Measurements from ENCODE around the gene WNT7B.

The WNT7B gene

GRCh38 chr22:46013460-46014416 is 36.8 kb upstream of the WNT7B start:
- H4K20me1 ChIP-seq (ENCODE audit: control insufficient read depth, insufficient read depth, low read depth, low read length) = no peaks in the 10 kb centered on the region
- no peaks in the 10 kb centered on the region for H3K9me2 ChIP-seq (replicated peaks; ENCODE audit: control insufficient read depth, low read length)
- no peaks in the 10 kb centered on the region for H3K36me3 ChIP-seq (ENCODE audit: control insufficient read depth, low read length)
- no peak overlapping the region for H3K27ac ChIP-seq (ENCODE audit: low read depth, low read length)
- H3K4me1 ChIP-seq (ENCODE audit: control insufficient read depth, low read length) = peaks cover 13% of the 10 kb centered on the region
- peak overlapping the region; percentile 87 for H3K4me2 ChIP-seq (ENCODE audit: low read length)
- no peaks in the 10 kb centered on the region for H3K79me2 ChIP-seq (ENCODE audit: control insufficient read depth, low read length)
- H3K27me3 ChIP-seq (ENCODE audit: control insufficient read depth, low read length) = peaks cover 9% of the 10 kb centered on the region
- H3K4me3 ChIP-seq (ENCODE audit: low read length) = peak overlapping the region; percentile 79
- peaks cover 4% of the 10 kb centered on the region; the same call in 1 of the 2 replicates for H3F3A ChIP-seq (ENCODE audit: control insufficient read depth, insufficient read depth)
- TF ChIP-seq, protein P1, sequence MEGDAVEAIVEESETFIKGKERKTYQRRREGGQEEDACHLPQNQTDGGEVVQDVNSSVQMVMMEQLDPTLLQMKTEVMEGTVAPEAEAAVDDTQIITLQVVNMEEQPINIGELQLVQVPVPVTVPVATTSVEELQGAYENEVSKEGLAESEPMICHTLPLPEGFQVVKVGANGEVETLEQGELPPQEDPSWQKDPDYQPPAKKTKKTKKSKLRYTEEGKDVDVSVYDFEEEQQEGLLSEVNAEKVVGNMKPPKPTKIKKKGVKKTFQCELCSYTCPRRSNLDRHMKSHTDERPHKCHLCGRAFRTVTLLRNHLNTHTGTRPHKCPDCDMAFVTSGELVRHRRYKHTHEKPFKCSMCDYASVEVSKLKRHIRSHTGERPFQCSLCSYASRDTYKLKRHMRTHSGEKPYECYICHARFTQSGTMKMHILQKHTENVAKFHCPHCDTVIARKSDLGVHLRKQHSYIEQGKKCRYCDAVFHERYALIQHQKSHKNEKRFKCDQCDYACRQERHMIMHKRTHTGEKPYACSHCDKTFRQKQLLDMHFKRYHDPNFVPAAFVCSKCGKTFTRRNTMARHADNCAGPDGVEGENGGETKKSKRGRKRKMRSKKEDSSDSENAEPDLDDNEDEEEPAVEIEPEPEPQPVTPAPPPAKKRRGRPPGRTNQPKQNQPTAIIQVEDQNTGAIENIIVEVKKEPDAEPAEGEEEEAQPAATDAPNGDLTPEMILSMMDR (IDR thresholded peaks at IDR 0.05; ENCODE audit: low read depth, low read length, poor library complexity, severe bottlenecking) = peak; percentile 83
- TF ChIP-seq EZH2phosphoT487 (IDR thresholded peaks at IDR 0.05; ENCODE audit: borderline replicate concordance, low read length) = no peak
- H3K9me3 ChIP-seq (ENCODE audit: control insufficient read depth, insufficient read depth, low read length) = peaks cover 4% of the 10 kb centered on the region; the same call in 1 of the 2 replicates

DNA sequence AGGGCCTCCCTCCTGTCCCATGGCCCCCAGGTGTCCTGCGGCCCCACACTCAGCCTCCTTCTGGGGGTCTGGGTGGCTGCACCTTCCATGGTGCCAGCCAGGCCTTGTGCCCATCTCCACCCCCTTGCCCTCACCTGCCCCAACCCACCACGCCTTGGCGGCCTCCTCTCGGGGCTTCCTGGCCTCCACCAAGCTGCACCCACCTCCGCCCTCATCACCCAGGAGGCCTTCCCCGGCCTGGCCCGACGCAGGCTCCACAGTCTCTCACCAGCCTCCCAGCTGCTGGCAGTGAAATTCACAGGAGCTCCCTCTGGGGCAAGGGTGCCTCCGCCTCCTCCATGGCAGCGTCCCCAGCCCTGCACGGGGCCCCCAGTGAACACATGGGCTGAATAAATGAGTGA is 35.9 kb upstream of the WNT7B start:
- Histone ChIP-seq H3K4me3 (ENCODE audit: low read length) (peak overlapping the region; percentile 79), H3K27ac (ENCODE audit: low read depth, low read length) (no peak overlapping the region), H3K9me3 (ENCODE audit: control insufficient read depth, insufficient read depth, low read length) (peaks cover 4% of the 10 kb centered on the region; the same call in 1 of the 2 replicates), H4K20me1 (ENCODE audit: control insufficient read depth, insufficient read depth, low read depth, low read length) (no peaks in the 10 kb centered on the region), H3K4me1 (ENCODE audit: control insufficient read depth, low read length) (peaks cover 13% of the 10 kb centered on the region), H3K79me2 (ENCODE audit: control insufficient read depth, low read length) (no peaks in the 10 kb centered on the region), H3K9me2 (replicated peaks; ENCODE audit: control insufficient read depth, low read length) (no peaks in the 10 kb centered on the region), H3K4me2 (ENCODE audit: low read length) (peak overlapping the region; percentile 87), H3K36me3 (ENCODE audit: control insufficient read depth, low read length) (no peaks in the 10 kb centered on the region), H3F3A (ENCODE audit: control insufficient read depth, insufficient read depth) (peaks cover 4% of the 10 kb centered on the region; the same call in 1 of the 2 replicates), H3K27me3 (ENCODE audit: control insufficient read depth, low read length) (peaks cover 9% of the 10 kb centered on the region)
- no peak for TF ChIP-seq EZH2phosphoT487 (IDR thresholded peaks at IDR 0.05; ENCODE audit: borderline replicate concordance, low read length)
- TF ChIP-seq, protein P1 (IDR thresholded peaks at IDR 0.05; ENCODE audit: low read depth, low read length, poor library complexity, severe bottlenecking) = no peak

DNA sequence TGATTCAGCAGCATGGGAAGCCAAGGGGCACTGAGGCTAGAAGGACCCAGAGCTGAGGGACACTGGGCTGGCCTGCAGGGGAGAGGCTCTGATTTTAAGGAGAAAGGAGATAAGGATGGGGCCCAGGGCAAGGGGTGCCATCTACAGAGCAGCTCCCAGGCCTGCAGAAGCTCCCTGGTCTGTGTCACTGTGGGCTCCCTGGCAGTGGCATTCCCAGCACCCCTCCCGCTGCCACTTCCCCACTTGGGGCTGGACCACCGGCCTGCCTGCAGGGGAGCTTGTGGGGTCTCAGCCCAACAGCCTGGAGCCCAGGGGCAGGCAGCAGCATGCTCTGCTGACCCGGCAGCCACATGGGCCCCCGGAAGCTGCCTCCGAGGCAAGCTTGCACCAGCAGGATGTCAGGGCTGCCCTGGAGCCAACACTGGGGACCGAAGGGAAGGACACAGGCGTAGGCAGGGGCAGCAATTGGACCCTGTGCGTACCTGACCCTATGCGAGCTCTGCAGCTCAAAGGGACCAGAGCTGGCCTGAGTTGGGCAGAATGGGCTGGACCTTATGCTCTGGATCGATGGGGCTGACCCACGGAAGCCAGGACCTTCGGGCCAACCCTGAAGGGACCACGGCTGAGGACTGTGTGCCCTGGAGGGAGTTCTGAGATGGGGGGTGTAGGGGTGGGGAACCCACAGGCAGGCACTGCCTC is 35.4 kb upstream of the WNT7B start:
- H3K27me3 ChIP-seq (ENCODE audit: control insufficient read depth, low read length) = peaks cover 9% of the 10 kb centered on the region
- no peaks in the 10 kb centered on the region for H3K9me2 ChIP-seq (replicated peaks; ENCODE audit: control insufficient read depth, low read length)
- no peak overlapping the region for H3K4me3 ChIP-seq (ENCODE audit: low read length)
- peaks cover 13% of the 10 kb centered on the region for H3K4me1 ChIP-seq (ENCODE audit: control insufficient read depth, low read length)
- H3K27ac ChIP-seq (ENCODE audit: low read depth, low read length) = no peak overlapping the region
- no peaks in the 10 kb centered on the region for H3K36me3 ChIP-seq (ENCODE audit: control insufficient read depth, low read length)
- H3K9me3 ChIP-seq (ENCODE audit: control insufficient read depth, insufficient read depth, low read length) = peaks cover 4% of the 10 kb centered on the region; the same call in 1 of the 2 replicates
- no peak overlapping the region for H3K4me2 ChIP-seq (ENCODE audit: low read length)
- TF ChIP-seq, protein P1 (IDR thresholded peaks at IDR 0.05; ENCODE audit: low read depth, low read length, poor library complexity, severe bottlenecking) = no peak
- TF ChIP-seq EZH2phosphoT487 (IDR thresholded peaks at IDR 0.05; ENCODE audit: borderline replicate concordance, low read length) = no peak
- no peaks in the 10 kb centered on the region for H3K79me2 ChIP-seq (ENCODE audit: control insufficient read depth, low read length)
- H4K20me1 ChIP-seq (ENCODE audit: control insufficient read depth, insufficient read depth, low read depth, low read length) = no peaks in the 10 kb centered on the region
- peaks cover 4% of the 10 kb centered on the region; the same call in 1 of the 2 replicates for H3F3A ChIP-seq (ENCODE audit: control insufficient read depth, insufficient read depth)
